Mononuclear cell (primary cell): ENCODE data around the gene PLA2G4D. TPM values are rescaled to one million over a fixed set of nuclear protein-coding genes. Genes with fewer than 3 reads are reported as not detected.

Source experiments
- H3K27me3 ChIP-seq: 2 replicates; pipeline ENCODE4 v1.6.0; 2011; ENCODE audit warnings: low read length, control low read depth; ENCODE audit not compliant: insufficient read depth
- H3K4me1 ChIP-seq: 2 replicates; pipeline ENCODE4 v1.5.1; 2011; ENCODE audit warnings: mild to moderate bottlenecking, low read length, control low read depth; ENCODE audit not compliant: insufficient read depth
- H3K4me3 ChIP-seq: 2 replicates; pipeline ENCODE4 v1.5.1; 2011; ENCODE audit warnings: mild to moderate bottlenecking, low read length, moderate library complexity
- H3K9me3 ChIP-seq: 2 replicates; pipeline ENCODE4 v1.5.1; 2011; ENCODE audit warnings: low read depth, mild to moderate bottlenecking, control low read depth, low read length
- total RNA-seq: library from RNA; depleted of rRNA; stranded (reverse); fragments of >200 nt; gene quantifications from one replicate; pipeline ENCODE4 v1.2.3, GENCODE V29; 2012

The PLA2G4D gene
- total RNA-seq, 1 donor = not detected

DNA sequence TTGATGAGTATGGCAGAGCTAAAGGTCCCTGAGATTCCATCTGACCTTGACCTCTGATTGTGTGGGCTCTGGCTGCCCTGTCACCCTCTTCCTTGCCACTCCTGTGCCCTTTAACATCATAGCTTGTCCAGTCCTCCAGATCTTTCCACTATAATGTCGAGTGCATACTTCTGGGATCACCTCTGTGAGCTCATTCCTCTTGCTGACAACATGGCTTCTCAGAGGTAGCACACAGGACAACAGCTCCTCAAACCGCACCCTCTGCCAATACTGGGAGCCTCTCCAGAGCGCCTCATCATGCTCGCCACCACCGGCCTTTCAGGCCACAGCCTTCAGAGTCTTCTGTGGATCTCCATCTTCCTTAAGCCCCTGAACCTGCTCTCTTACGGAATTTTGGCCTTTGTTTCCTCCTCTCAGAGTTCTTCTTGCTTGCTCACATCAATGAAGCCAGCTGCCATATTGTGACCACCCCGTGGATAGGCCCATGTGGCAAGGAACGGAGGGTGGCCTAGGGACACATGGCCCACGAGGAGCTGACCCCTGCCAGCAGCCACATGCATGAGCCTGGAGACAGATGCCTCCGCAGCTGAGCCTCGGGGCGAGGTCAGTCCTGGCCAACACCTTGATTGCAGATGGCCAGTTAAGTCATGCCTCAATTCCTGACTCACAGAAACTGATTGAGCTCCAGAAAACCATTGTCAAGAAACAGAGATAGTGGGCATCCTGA lies 31.1 kb downstream of the PLA2G4D start:
- Histone ChIP-seq H3K4me1 (peaks cover 7% of the 10 kb centered on the region), H3K4me3 (no peak overlapping the region), H3K9me3 (no peaks in the 10 kb centered on the region)

DNA sequence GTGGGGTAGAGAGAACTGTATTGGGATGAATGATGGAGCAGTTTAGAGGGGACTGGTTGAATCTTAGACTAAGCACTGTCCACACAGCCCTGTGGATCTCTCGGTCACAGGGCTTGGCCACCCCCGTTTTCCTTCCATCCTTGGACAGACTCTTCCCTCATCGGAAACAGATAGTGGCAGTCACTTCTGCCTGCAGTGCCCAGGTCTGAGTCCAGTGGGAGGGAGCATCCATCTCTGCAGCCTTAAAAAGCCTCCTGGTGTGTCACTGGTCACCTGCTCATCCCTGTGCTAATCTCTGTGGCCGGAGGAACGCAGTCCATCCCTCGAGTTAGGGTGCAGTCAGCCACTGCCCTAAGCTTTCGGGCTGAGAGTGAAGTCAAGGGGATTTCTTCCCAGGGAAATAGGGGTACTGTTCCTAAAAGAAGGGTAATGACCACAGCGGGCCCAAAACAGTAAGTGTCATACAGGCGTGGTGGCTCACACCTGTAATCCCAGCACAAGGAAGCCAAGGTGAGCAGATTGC lies 32.0 kb downstream of the PLA2G4D start:
- Histone ChIP-seq H3K4me1 (peaks cover 7% of the 10 kb centered on the region), H3K9me3 (no peaks in the 10 kb centered on the region), H3K4me3 (no peak overlapping the region), H3K27me3 (peaks cover 7% of the 10 kb centered on the region)

More for the DNA sequence above, 31.1 kb downstream of the PLA2G4D start:
- H3K27me3 ChIP-seq = no peaks in the 10 kb centered on the region

DNA sequence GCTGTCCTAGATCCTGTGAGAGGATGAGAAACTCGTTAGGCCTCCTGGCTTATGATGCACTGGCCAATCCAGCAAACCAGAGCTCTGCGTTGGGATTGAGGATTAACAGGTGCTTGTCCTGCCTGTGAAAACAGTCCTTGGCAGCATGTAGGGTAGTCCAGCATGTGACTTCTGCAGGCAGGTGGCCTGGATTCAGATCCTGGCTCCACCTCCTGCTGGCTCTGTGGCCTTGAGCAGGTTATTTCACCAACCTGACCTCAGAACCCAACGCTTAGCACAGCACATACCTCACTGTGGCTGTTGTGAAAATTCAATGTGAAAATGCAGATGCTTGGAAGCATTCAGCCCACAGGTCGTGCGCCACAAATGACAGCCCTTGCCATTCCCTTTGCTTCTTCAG lies 33.6 kb downstream of the PLA2G4D start:
- Histone ChIP-seq H3K9me3 (no peaks in the 10 kb centered on the region), H3K4me3 (no peak overlapping the region), H3K4me1 (peaks cover 16% of the 10 kb centered on the region), H3K27me3 (peaks cover 19% of the 10 kb centered on the region)

DNA sequence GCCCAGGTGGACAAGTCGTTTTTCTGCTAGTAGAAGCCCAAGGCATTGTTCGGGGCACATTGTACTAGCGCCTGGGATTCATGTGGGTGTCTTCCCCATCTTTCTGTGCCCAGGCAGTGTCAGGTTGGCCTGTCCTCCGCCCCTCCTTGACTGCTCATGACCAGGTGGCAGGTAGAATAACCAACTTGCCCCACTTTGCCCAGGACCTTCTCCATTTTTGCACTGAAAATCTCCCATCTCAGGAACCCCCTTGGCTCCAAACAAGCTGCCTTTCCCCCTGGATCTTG lies 33.9 kb downstream of the PLA2G4D start:
- H3K4me3 ChIP-seq = no peak overlapping the region
- peaks cover 19% of the 10 kb centered on the region for H3K27me3 ChIP-seq
- no peaks in the 10 kb centered on the region for H3K9me3 ChIP-seq
- peaks cover 16% of the 10 kb centered on the region for H3K4me1 ChIP-seq

DNA sequence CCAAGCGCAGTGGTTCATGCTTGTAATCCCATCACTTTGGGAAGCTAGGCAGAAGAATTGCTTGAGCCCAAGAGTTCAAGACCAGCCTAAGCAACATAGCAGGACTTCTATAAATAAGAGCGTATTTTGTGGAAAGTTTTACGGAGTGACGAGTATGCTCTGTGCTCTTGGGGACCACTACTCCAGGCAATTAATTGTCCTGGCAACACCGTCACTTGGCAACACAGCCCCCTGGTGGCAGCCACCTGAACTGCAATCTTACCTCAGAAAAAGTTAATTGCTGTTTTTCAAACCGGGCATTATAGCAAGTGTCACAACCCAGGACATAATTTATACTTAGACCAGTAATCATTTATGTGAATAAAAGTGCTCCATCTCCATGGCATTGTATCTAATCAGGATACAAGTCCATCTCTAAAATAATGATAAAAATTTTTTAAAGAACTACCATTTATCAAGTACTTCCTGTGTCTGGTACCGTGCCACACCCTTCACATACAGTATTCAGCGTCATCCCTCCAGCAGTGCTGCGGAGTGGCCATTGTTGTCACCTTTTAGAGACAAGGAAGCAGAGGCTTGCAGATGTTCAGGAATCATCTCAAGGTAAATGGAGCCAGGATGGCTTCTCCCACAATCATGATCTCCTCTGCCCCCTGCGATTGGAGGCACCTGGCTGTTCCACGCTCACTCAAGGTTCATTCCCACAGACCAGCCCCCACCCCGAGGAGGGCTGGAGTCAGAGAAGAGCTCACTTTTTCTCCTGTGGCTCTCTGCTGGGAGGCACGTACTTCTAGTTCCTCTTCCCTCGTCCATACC lies 34.5 kb downstream of the PLA2G4D start:
- peaks cover 16% of the 10 kb centered on the region for H3K4me1 ChIP-seq

DNA sequence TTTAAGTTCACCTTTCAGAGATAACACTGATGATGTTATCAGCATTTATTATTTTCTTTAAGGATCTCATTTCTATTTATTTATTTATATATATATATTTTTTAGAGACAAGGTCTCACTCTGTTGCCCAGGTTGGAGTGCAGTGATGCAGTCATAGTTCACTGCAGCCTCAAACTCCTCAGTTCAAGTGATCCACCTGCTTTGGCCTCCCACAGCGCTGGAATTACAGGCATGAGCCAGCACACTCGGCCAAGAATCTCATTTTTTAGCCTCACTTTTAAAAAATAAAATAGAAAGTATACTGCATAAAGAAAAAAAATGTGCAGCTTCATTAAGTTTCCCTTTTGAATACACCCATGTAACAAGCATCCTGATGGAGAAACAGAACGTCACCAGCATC lies 35.6 kb downstream of the PLA2G4D start:
- Histone ChIP-seq H3K27me3 (peaks cover 19% of the 10 kb centered on the region), H3K4me1 (peaks cover 16% of the 10 kb centered on the region)

More for the DNA sequence above, 34.5 kb downstream of the PLA2G4D start:
- no peak overlapping the region for H3K4me3 ChIP-seq
- H3K27me3 ChIP-seq = peaks cover 19% of the 10 kb centered on the region
- no peaks in the 10 kb centered on the region for H3K9me3 ChIP-seq

DNA sequence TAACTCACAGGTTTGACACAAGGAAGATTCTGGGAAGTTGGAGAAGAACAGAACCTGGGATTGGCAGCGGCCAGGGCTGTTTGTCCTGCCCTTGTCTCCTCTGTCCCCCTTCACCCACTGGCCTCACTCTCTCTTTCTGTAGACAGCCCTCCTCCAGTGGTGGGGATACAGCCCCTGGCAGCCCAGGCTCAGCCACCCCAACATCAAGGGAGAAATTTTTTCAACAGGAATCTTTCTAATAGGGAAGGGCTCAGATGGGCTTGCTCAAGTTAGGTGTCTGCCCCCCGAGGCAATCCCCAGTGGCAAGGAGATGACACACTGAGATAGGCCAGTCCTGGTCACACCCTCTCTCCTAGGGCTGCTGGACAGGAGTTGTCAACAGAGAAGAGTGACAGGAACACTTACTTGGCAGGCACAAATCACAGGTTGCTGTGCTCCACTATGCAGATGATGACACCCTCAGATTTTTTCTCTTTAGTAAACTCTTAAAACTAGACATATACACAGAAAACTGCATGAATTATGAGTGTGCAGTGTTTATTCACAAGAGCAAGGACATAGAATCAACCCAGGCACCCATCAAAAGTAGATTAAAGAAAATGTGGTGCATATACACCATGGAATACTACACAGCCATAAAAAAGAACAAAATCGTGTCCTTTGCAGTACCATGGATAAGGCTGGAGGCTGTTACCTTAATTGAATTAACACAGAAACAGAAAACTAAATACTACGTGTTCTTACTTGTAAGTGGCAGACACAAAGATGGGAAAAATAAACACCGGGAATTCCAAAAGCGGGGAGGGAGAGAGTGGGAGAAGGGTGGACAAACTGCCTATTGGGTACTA lies 36.3 kb downstream of the PLA2G4D start:
- no peak overlapping the region for H3K4me3 ChIP-seq
- H3K4me1 ChIP-seq = peaks cover 16% of the 10 kb centered on the region
- H3K9me3 ChIP-seq = no peaks in the 10 kb centered on the region
- peaks cover 19% of the 10 kb centered on the region for H3K27me3 ChIP-seq

More for the DNA sequence above, 35.6 kb downstream of the PLA2G4D start:
- no peak overlapping the region for H3K4me3 ChIP-seq
- no peaks in the 10 kb centered on the region for H3K9me3 ChIP-seq

DNA sequence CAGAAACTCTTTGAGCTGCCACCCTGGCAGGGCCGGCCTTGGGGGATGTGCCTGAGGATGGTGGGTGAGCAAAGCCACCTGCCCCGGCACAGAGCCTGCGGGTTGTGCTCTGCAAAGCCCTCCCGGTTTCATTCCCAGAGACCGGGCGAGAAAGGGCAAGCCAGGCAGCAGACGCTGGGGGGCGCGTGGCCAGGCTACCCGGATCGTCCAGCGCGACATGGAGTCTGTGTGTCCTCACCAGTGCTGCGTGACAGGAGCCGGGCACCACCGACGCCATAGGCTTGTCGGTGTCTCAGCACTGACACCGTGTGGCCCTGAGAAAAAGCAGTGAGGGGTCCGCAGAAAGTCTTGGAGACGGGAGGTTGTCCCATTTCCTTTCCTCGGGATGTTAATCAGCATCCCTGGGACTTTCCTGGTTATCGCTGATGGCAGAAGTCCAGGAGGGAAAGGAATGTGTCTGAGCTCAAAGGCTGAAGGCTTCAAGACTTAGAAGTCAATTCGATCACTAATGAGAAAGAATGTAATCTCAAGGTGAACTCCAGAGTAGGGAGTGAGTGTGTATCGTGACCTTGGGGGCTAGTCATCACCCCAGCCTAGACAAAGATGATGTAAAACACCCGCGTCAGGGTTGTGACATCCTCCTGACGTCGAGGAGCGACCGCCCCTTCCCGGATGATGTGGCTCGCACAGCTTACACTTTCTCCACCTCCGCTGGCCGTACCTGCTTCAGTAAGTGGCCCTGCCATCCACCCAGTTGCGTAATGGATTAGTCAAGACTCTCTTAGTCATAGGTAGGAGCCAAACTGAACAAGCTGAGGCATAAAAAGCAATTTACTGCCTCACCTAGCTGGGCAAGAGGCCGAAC lies 37.2 kb downstream of the PLA2G4D start:
- Histone ChIP-seq H3K4me3 (no peak overlapping the region), H3K4me1 (peaks cover 16% of the 10 kb centered on the region), H3K9me3 (no peaks in the 10 kb centered on the region), H3K27me3 (peaks cover 19% of the 10 kb centered on the region)

DNA sequence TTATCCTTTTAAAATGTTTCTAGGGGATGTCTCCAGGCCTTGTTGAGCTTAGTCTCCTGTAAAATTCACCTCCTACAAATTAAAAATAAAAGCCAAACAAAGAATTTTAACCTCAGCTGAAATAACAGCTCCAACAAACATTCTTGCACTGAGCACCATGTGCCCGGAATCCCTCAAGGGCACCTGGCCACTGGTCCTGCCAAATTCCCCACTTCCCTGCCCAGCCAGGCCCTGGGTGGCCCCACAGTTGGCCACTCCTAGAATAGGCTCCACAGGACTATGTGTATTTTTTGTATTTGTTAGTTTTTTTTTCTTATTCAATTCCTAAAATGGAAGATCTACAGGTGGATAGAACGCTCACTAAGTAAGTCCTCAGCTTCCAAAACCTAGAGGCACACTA lies 40.4 kb downstream of the PLA2G4D start:
- Histone ChIP-seq H3K9me3 (no peaks in the 10 kb centered on the region), H3K4me1 (peaks cover 9% of the 10 kb centered on the region), H3K4me3 (no peak overlapping the region), H3K27me3 (peaks cover 19% of the 10 kb centered on the region)

DNA sequence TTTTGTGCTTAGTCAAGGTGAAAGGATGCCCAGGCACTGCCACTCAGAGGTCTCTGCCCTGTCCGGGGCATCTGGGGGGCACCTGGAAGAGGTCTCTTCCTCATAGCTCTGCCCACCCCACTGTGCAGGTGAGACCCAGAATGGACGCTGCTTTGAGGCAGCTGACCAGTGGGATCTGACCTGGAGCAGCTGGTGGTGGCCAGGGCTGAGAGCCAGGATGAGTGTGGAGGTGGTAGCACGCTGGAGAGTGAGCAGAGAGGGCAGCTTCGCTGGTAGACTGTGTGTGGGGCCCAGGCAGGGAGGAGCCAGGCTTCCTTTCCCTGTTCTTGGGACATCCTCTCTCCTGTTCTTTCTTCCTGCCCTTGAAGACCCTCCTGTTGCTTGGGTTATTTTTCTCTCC lies 41.4 kb downstream of the PLA2G4D start:
- Histone ChIP-seq H3K4me3 (no peak overlapping the region), H3K27me3 (peaks cover 19% of the 10 kb centered on the region), H3K4me1 (peaks cover 9% of the 10 kb centered on the region), H3K9me3 (no peaks in the 10 kb centered on the region)

DNA sequence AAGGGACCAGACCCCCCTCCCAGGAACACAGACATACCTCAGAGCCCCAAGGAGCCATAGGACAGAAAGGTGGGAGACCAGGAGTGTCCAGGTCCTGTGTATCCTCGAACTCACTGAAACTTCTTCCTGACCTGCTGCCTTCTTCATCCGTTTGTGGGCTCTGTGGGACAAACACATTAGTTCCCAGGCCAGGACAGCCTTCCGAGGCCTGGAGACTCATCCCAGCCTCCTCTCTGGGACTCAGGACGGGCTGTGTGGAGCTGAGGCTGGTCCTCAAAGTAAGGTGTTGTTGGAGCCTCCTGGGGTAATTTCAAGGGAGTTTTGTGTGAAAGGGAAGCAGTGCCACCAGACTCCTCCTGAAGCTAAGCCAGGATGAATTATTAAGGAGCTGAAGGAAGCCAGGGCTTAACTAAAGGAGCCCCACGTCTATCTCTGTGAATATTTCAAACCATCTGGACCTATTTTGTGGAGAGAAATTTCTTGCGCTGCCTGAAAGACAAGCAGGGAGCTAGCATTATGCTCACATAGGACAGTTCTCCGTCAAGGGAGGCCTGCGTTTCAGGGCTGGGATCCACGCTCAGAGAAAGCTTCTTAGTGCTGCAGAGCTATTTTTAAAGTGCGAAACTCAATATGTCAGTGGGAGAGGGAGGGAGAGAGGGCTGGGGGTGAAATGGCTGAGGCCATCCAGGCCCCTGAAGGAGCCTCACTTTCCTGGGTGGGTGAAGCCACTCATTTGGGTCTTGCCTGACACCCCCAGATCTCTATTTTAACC lies 43.7 kb downstream of the PLA2G4D start:
- Histone ChIP-seq H3K9me3 (no peaks in the 10 kb centered on the region), H3K4me1 (no peaks in the 10 kb centered on the region), H3K4me3 (no peak overlapping the region), H3K27me3 (no peaks in the 10 kb centered on the region)

DNA sequence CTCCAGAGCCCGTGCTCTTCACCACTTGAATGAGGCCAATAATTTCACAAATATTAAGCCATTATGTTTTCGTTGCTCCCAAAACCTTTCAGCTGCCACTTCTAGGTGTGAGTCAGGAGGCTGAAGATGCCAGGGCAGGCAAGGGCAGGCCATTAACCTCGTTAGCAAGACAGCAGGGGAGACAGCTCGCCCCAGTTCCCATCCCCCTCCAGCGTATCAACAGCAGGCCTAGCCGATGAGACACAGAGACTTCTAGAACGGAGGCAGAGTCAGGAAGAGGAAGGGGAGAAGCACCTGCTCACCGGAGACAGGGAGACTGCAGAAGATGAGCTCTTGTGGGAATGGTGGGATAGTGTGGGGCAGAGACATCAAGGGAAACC lies 45.6 kb downstream of the PLA2G4D start:
- Histone ChIP-seq H3K9me3 (no peaks in the 10 kb centered on the region), H3K4me1 (no peaks in the 10 kb centered on the region), H3K4me3 (no peak overlapping the region), H3K27me3 (no peaks in the 10 kb centered on the region)

DNA sequence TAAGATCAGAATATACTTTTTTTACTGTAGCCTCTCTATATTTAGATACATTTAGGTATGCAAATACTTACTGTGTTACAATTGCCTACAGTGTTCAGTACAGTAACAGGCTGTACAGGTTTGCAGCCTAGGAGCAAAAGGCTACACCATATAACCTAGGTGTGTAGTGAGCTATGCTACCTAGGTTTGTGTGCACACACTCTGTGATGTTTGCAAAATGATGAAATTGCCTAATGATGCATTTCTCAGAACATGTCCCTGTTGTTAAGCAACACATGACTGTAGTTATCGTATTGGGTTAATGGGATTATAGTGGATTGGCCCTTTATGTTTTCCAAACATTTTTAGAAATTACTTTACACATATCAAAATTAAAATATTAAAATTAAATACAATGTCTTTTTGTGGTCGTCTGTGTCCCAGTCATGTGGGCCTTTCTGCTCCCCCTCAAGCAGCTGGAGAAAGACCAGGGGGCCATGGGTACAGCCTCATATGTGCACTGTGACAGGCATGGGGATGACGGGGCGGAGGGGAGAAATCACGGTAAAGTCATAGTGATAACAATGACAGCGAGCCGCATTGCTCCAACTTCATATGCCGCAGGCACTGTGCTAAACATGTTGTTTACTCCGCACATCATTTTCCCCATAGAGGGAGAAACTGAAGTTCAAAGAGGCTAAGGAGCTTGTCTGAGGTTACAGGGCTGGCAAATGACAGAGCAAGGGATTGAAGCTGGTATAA lies 46.1 kb downstream of the PLA2G4D start:
- no peaks in the 10 kb centered on the region for H3K9me3 ChIP-seq
- no peak overlapping the region for H3K4me3 ChIP-seq
- no peaks in the 10 kb centered on the region for H3K4me1 ChIP-seq
- no peaks in the 10 kb centered on the region for H3K27me3 ChIP-seq
